ENCODE measurements around the gene MFAP1.
A peak's percentile ranks its signal among the peaks of the same experiment; 100 is the strongest.
"Not testable (repeated sequence)": the region's sequence is repeated elsewhere in the genome, so short reads cannot be mapped to it uniquely, and the experiment has no call there.

Gene MFAP1

GRCh38 chr15:43821505-43821904 lies 3.0 kb downstream of the MFAP1 start:
- no peak for DNase-seq

- DNase-seq, result not testable (repeated sequence)
Measured at GRCh38 chr15:43815064-43815463, 9.4 kb downstream of the MFAP1 start.

GRCh38 chr15:43808960-43809678 lies 15.4 kb downstream of the MFAP1 start:
- DNase-seq, result no peak

- DNase-seq, result no peak
Measured at GRCh38 chr15:43808435-43808950, 16.0 kb downstream of the MFAP1 start.

GRCh38 chr15:43802676-43803075 lies 21.8 kb downstream of the MFAP1 start:
- not testable (repeated sequence) for DNase-seq

- DNase-seq, result peak; percentile 87
Measured at GRCh38 chr15:43800286-43801141, 24.0 kb downstream of the MFAP1 start, which contains the start of gene HYPK. HYPK (plus strand) TSS chr15:43800599; CDS start chr15:43800623, 24 bp downstream.

GRCh38 chr15:43799945-43800285 lies 24.6 kb downstream of the MFAP1 start, which contains the start of gene SERINC4:
SERINC4 (minus strand) TSS chr15:43800220; CDS start chr15:43799986, 234 bp downstream.
- DNase-seq, result no peak

- DNase-seq, result no peak
Measured at GRCh38 chr15:43799209-43799944, 25.1 kb downstream of the MFAP1 start.

GRCh38 chr15:43796566-43796965 lies 27.9 kb downstream of the MFAP1 start:
- DNase-seq, result no peak

- DNase-seq, result no peak
Measured at GRCh38 chr15:43795997-43796396, 28.5 kb downstream of the MFAP1 start.

- DNase-seq, result no peak
Measured at GRCh38 chr15:43795197-43795596, 29.3 kb downstream of the MFAP1 start.

GRCh38 chr15:43794269-43795037 lies 30.0 kb downstream of the MFAP1 start:
- peak; percentile 64 for DNase-seq

GRCh38 chr15:43793647-43794046 lies 30.8 kb downstream of the MFAP1 start:
- no peak for DNase-seq

GRCh38 chr15:43792761-43793476 lies 31.6 kb downstream of the MFAP1 start:
- peak; percentile 43 for DNase-seq

GRCh38 chr15:43791993-43792760 lies 32.3 kb downstream of the MFAP1 start, which contains the start of gene SERF2:
SERF2 (plus strand) TSS chr15:43792320; CDS start chr15:43792377, 57 bp downstream.
- peak; percentile 100 for DNase-seq

GRCh38 chr15:43789409-43789808 lies 35.1 kb downstream of the MFAP1 start:
- DNase-seq, result no peak

GRCh38 chr15:43779016-43779415 lies 45.5 kb downstream of the MFAP1 start:
- no peak for DNase-seq

- no peak for DNase-seq
Measured at GRCh38 chr15:43777267-43777914, 47.1 kb downstream of the MFAP1 start.

GRCh38 chr15:43776718-43777266 lies 47.7 kb downstream of the MFAP1 start, which contains the start of gene ELL3:
ELL3 (minus strand) TSS chr15:43776966; CDS start chr15:43776901, 65 bp downstream.
- DNase-seq, result peak; percentile 84

Data from EL (cell line).